HCT116 (cell line): ENCODE results near the gene SLC16A5.
A peak's percentile ranks its signal among the peaks of the same experiment; 100 is the strongest.

Experiments used
- ATF3 ChIP-seq: IDR thresholded peaks from 2 replicates; pipeline ENCODE4 v1.6.1; 2012
- CTCF ChIP-seq, 3 experiments: fragments of 200-600 bp in 1 of 3; sonication (generic) in 1 of 3; IDR thresholded peaks in 2 of 3; conservative IDR thresholded peaks in 1 of 3; 2 replicates each; pipeline ENCODE4 v1.5.1; 2012 to 2017; ENCODE audit warnings: low read depth in 2 of 3, low read length in 2 of 3, antibody characterized with exemption in 1 of 3, borderline replicate concordance in 1 of 3, control low read depth in 1 of 3, mild to moderate bottlenecking in 1 of 3, mixed read lengths in 1 of 3, mixed run types in 1 of 3, moderate library complexity in 1 of 3; ENCODE audit not compliant: insufficient read depth in 1 of 3
- FOSL1 ChIP-seq: IDR thresholded peaks from 2 replicates; pipeline ENCODE4 v1.6.1; 2012; ENCODE audit warnings: low read depth
- POLR2A ChIP-seq: IDR thresholded peaks from 2 replicates; pipeline ENCODE4 v1.7.0; 2011; ENCODE audit warnings: borderline replicate concordance; ENCODE audit not compliant: insufficient read depth, insufficient read length; ENCODE audit errors: extremely low read depth
- POLR2AphosphoS5 ChIP-seq: IDR thresholded peaks from 2 replicates; pipeline ENCODE4 v1.6.1; 2011; ENCODE audit warnings: mild to moderate bottlenecking, low read depth, low read length, moderate library complexity
- TCF7L2 ChIP-seq: IDR thresholded peaks from 2 replicates; pipeline ENCODE4 v1.7.0; 2011; ENCODE audit warnings: borderline replicate concordance, inconsistent platforms; ENCODE audit not compliant: insufficient read depth, insufficient read length; ENCODE audit errors: extremely low read depth

DNA sequence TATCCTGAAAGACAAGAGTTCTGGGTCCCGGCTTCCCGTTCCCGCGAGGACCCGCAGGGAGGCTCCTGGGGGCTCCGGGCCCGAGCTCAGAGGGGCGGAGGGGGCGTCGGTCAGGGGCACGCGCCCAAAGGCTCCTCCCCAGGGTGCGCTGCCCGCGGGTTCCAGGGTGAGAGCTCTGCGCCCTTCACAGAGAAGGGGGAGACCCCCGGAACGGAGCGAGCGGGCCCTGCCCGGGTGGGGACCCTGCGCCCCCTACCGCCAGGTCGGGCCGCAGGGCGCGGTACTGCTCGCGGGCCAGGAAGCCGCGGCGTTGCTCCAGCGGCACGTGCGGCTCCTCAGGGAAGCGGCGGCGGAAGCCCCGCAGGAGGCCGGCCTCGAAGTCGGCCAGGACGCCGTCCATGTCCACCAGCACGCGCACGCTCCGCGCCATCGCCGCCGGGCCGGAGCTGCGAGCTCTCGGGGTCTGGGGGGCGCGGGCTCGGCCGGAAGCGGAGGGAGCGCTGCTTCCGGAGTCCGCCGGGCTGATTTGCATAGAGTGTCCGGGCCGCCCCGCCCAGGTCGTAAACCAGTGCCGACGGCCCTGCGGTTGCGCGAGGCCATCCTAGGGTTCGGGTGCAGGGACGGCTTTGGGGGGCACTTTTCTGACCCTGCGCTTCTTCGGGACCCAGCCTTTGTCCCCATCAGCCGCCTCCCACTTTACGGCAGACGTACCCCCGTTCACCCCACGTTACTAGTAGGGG is 43.7 kb downstream of the SLC16A5 start, which contains the start of gene NT5C:
- TF ChIP-seq ATF3 (no peak), CTCF (IDR thresholded peaks at IDR 0.05 in 2 of 3, conservative IDR thresholded peaks at IDR 0.05 in 1 of 3; ENCODE audit: borderline replicate concordance in 1 of 3, insufficient read depth in 1 of 3, low read depth in 2 of 3, low read length in 2 of 3) (peak in 2 of 3 experiments; percentile 73 to 91; a peak in 4 of 6 replicates), POLR2A (peak; percentile 78), POLR2AphosphoS5 (peak; percentile 88), TCF7L2 (peak; percentile 67), FOSL1 (no peak)
